ENCODE results near the gene KCTD15.

Gene KCTD15

DNA sequence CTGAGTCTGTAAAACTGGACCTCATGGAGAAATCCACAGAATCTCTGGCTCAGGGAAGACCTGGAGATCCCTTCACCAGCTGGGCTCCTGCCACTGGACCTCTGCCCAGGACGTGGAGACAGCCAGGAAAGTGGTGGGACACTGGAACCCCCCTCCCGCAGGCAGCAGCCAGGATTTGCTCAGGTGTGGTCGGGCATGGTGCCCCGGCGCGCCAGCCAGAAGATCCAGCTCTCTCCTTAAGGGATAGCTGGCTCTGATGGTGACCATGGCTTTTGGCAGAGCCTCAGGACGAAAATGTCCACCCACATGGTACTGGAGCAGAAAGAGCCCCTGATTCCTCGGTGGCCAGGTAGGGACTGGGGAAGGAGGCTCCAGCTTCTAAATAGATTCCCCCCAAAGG, 26.6 kb upstream of the KCTD15 start:
- TF ChIP-seq, protein P1, sequence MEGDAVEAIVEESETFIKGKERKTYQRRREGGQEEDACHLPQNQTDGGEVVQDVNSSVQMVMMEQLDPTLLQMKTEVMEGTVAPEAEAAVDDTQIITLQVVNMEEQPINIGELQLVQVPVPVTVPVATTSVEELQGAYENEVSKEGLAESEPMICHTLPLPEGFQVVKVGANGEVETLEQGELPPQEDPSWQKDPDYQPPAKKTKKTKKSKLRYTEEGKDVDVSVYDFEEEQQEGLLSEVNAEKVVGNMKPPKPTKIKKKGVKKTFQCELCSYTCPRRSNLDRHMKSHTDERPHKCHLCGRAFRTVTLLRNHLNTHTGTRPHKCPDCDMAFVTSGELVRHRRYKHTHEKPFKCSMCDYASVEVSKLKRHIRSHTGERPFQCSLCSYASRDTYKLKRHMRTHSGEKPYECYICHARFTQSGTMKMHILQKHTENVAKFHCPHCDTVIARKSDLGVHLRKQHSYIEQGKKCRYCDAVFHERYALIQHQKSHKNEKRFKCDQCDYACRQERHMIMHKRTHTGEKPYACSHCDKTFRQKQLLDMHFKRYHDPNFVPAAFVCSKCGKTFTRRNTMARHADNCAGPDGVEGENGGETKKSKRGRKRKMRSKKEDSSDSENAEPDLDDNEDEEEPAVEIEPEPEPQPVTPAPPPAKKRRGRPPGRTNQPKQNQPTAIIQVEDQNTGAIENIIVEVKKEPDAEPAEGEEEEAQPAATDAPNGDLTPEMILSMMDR (conservative IDR thresholded peaks at IDR 0.05; ENCODE audit: low read length): no peak
- TF ChIP-seq EZH2phosphoT487 (IDR thresholded peaks at IDR 0.05; ENCODE audit: borderline replicate concordance): no peak

DNA sequence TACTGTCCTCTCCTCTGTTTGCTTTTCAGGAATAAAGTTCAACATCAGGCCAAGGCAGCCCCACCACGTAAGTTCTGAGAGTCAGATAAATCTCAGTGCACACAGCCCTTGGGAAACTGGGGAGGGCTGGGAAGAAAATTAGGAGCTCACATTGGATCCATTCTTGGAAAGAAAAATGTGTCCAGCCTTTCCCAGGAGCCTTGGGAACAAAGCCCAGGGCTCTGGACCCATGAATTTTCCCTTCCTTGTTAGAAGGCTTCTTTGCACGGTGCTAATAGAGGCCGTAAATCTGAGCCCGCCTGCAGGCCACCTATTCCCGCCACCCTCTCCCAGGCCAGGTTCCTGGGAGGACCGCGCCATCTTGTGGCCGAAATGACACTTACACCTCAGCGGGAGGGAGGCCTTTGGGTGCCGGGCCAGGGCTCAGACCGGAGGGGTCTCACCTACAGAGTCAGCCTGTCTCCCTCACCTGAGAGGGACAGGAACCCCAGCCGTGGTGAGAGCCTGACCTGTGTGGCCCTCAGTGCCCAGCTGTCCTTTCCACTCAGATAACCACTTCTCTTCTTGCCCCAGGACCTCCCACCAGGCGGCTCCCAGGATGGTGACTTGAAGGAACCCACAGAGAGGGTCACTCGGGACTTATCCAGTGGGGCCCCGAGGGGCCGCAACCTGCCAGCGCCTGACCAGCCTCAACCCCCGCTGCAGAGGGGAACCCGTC, 25.1 kb upstream of the KCTD15 start:
- Histone ChIP-seq H3F3A (ENCODE audit: low read depth) (no peaks in the 10 kb centered on the region), H2AFZ (ENCODE audit: low read length) (no peak overlapping the region), H3K4me1 (ENCODE audit: insufficient read depth, low read length, poor library complexity, severe bottlenecking) (no peaks in the 10 kb centered on the region), H3K4me2 (ENCODE audit: low read depth, low read length, poor library complexity, severe bottlenecking) (no peak overlapping the region), H3K9me3 (ENCODE audit: insufficient read depth, low read depth, low read length) (no peaks in the 10 kb centered on the region), H3K9me2 (replicated peaks; ENCODE audit: low read depth, low read length) (no peaks in the 10 kb centered on the region), H3K4me3 (ENCODE audit: low read length, poor library complexity, severe bottlenecking) (no peak overlapping the region), H3K36me3 (ENCODE audit: insufficient read depth, low read length) (no peaks in the 10 kb centered on the region), H4K20me1 (ENCODE audit: insufficient read depth, low read length, poor library complexity, severe bottlenecking) (no peaks in the 10 kb centered on the region), H3K79me2 (ENCODE audit: insufficient read depth, low read length) (no peaks in the 10 kb centered on the region), H3K9ac (ENCODE audit: low read depth, low read length, poor library complexity, severe bottlenecking) (no peak overlapping the region), H3K27me3 (ENCODE audit: insufficient read depth, low read length, poor library complexity, severe bottlenecking) (no peaks in the 10 kb centered on the region)
- TF ChIP-seq EZH2phosphoT487 (IDR thresholded peaks at IDR 0.05; ENCODE audit: borderline replicate concordance): no peak
- TF ChIP-seq, protein P1 (conservative IDR thresholded peaks at IDR 0.05; ENCODE audit: low read length): peak; percentile 84

More for the DNA sequence above, 26.6 kb upstream of the KCTD15 start:
- Histone ChIP-seq H3K4me3 (ENCODE audit: low read length, poor library complexity, severe bottlenecking) (no peak overlapping the region), H3F3A (ENCODE audit: low read depth) (no peaks in the 10 kb centered on the region), H3K79me2 (ENCODE audit: insufficient read depth, low read length) (no peaks in the 10 kb centered on the region), H3K9me3 (ENCODE audit: insufficient read depth, low read depth, low read length) (no peaks in the 10 kb centered on the region), H4K20me1 (ENCODE audit: insufficient read depth, low read length, poor library complexity, severe bottlenecking) (no peaks in the 10 kb centered on the region), H3K27me3 (ENCODE audit: insufficient read depth, low read length, poor library complexity, severe bottlenecking) (no peaks in the 10 kb centered on the region), H3K9ac (ENCODE audit: low read depth, low read length, poor library complexity, severe bottlenecking) (no peak overlapping the region), H3K4me2 (ENCODE audit: low read depth, low read length, poor library complexity, severe bottlenecking) (no peak overlapping the region), H3K9me2 (replicated peaks; ENCODE audit: low read depth, low read length) (no peaks in the 10 kb centered on the region), H3K4me1 (ENCODE audit: insufficient read depth, low read length, poor library complexity, severe bottlenecking) (no peaks in the 10 kb centered on the region), H2AFZ (ENCODE audit: low read length) (no peak overlapping the region), H3K36me3 (ENCODE audit: insufficient read depth, low read length) (no peaks in the 10 kb centered on the region)

DNA sequence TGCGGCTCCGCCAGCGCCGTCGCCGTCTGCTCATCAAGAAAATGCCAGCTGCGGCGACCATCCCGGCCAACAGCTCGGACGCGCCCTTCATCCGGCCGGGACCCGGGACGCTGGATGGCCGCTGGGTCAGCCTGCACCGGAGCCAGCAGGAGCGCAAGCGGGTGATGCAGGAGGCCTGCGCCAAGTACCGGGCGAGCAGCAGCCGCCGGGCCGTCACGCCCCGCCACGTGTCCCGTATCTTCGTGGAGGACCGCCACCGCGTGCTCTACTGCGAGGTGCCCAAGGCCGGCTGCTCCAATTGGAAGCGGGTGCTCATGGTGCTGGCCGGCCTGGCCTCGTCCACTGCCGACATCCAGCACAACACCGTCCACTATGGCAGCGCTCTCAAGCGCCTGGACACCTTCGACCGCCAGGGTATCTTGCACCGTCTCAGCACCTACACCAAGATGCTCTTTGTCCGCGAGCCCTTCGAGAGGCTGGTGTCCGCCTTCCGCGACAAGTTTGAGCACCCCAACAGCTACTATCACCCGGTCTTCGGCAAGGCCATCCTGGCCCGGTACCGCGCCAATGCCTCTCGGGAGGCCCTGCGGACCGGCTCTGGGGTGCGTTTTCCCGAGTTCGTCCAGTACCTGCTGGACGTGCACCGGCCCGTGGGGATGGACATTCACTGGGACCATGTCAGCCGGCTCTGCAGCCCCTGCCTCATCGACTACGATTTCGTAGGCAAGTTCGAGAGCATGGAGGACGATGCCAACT, 24.4 kb upstream of the KCTD15 start:
- H3K27me3 ChIP-seq (ENCODE audit: insufficient read depth, low read length, poor library complexity, severe bottlenecking): no peaks in the 10 kb centered on the region
- no peaks in the 10 kb centered on the region for H3K4me1 ChIP-seq (ENCODE audit: insufficient read depth, low read length, poor library complexity, severe bottlenecking)
- no peaks in the 10 kb centered on the region for H3F3A ChIP-seq (ENCODE audit: low read depth)
- no peaks in the 10 kb centered on the region for H3K79me2 ChIP-seq (ENCODE audit: insufficient read depth, low read length)
- no peak overlapping the region for H3K4me3 ChIP-seq (ENCODE audit: low read length, poor library complexity, severe bottlenecking)
- no peaks in the 10 kb centered on the region for H3K9me2 ChIP-seq (replicated peaks; ENCODE audit: low read depth, low read length)
- no peaks in the 10 kb centered on the region for H3K36me3 ChIP-seq (ENCODE audit: insufficient read depth, low read length)
- H3K9ac ChIP-seq (ENCODE audit: low read depth, low read length, poor library complexity, severe bottlenecking): no peak overlapping the region
- H4K20me1 ChIP-seq (ENCODE audit: insufficient read depth, low read length, poor library complexity, severe bottlenecking): no peaks in the 10 kb centered on the region
- H3K4me2 ChIP-seq (ENCODE audit: low read depth, low read length, poor library complexity, severe bottlenecking): no peak overlapping the region
- H3K9me3 ChIP-seq (ENCODE audit: insufficient read depth, low read depth, low read length): no peaks in the 10 kb centered on the region
- TF ChIP-seq EZH2phosphoT487 (IDR thresholded peaks at IDR 0.05; ENCODE audit: borderline replicate concordance): no peak
- TF ChIP-seq, protein P1 (conservative IDR thresholded peaks at IDR 0.05; ENCODE audit: low read length): no peak
- H2AFZ ChIP-seq (ENCODE audit: low read length): no peak overlapping the region

All from Loucy (cell line).